Measurements from ENCODE around the gene CUBN. TPM values are rescaled to one million over a fixed set of nuclear protein-coding genes. Genes with fewer than 3 reads are reported as not detected.

Gene CUBN
- total RNA-seq, 1 experiment from 2014 or later: 0.46 TPM

DNA sequence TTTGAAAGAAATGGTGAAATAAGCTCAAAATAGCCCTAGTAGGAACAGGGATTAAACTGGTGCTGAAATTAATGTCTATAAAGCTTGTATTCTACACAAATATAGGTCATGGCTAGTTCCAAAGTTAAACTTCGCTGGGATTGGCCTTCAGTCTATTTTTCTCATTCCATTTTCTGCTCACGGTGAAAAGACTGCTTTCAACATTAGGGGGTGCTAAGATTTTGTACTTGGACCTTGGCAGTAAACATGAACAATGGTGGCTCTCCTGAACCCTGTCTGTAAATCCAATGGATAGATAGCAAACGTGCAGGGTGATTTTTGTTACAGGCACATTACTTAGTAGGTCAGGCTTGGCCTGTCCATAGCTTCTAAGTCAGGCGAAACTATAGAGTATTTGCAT, 276.4 kb downstream of the CUBN start:
- Mint-ChIP-seq H3K27ac (no peak overlapping the region), H3K36me3 (no peaks in the 10 kb centered on the region), H3K4me3 (no peak overlapping the region), H3K27me3 (ENCODE audit: low read depth) (no peaks in the 10 kb centered on the region), H3K9me3 (no peaks in the 10 kb centered on the region), H3K4me1 (peaks cover 52% of the 10 kb centered on the region)
- ATAC-seq (no peak), DNase-seq (ENCODE audit: low spot score) (no peak)
- POLR2A ChIA-PET: no interaction called here
- TF ChIP-seq, protein P1, sequence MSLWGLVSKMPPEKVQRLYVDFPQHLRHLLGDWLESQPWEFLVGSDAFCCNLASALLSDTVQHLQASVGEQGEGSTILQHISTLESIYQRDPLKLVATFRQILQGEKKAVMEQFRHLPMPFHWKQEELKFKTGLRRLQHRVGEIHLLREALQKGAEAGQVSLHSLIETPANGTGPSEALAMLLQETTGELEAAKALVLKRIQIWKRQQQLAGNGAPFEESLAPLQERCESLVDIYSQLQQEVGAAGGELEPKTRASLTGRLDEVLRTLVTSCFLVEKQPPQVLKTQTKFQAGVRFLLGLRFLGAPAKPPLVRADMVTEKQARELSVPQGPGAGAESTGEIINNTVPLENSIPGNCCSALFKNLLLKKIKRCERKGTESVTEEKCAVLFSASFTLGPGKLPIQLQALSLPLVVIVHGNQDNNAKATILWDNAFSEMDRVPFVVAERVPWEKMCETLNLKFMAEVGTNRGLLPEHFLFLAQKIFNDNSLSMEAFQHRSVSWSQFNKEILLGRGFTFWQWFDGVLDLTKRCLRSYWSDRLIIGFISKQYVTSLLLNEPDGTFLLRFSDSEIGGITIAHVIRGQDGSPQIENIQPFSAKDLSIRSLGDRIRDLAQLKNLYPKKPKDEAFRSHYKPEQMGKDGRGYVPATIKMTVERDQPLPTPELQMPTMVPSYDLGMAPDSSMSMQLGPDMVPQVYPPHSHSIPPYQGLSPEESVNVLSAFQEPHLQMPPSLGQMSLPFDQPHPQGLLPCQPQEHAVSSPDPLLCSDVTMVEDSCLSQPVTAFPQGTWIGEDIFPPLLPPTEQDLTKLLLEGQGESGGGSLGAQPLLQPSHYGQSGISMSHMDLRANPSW (CRISPR knock-in tag; conservative IDR thresholded peaks at IDR 0.05; ENCODE audit: low read depth): no peak
- no peak for TF ChIP-seq TCF7 (CRISPR knock-in tag; IDR thresholded peaks at IDR 0.05; ENCODE audit: low read depth)
- TF ChIP-seq MYBL2 (CRISPR knock-in tag; IDR thresholded peaks at IDR 0.05): no peak
- TF ChIP-seq, protein P2, sequence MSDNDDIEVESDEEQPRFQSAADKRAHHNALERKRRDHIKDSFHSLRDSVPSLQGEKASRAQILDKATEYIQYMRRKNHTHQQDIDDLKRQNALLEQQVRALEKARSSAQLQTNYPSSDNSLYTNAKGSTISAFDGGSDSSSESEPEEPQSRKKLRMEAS (CRISPR knock-in tag; IDR thresholded peaks at IDR 0.05): no peak
- no peak for TF ChIP-seq CREM (CRISPR knock-in tag; IDR thresholded peaks at IDR 0.05)
- no peak for TF ChIP-seq ELF4 (CRISPR knock-in tag; IDR thresholded peaks at IDR 0.05; ENCODE audit: low read depth)
- TF ChIP-seq, protein P3, sequence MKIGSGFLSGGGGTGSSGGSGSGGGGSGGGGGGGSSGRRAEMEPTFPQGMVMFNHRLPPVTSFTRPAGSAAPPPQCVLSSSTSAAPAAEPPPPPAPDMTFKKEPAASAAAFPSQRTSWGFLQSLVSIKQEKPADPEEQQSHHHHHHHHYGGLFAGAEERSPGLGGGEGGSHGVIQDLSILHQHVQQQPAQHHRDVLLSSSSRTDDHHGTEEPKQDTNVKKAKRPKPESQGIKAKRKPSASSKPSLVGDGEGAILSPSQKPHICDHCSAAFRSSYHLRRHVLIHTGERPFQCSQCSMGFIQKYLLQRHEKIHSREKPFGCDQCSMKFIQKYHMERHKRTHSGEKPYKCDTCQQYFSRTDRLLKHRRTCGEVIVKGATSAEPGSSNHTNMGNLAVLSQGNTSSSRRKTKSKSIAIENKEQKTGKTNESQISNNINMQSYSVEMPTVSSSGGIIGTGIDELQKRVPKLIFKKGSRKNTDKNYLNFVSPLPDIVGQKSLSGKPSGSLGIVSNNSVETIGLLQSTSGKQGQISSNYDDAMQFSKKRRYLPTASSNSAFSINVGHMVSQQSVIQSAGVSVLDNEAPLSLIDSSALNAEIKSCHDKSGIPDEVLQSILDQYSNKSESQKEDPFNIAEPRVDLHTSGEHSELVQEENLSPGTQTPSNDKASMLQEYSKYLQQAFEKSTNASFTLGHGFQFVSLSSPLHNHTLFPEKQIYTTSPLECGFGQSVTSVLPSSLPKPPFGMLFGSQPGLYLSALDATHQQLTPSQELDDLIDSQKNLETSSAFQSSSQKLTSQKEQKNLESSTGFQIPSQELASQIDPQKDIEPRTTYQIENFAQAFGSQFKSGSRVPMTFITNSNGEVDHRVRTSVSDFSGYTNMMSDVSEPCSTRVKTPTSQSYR (CRISPR knock-in tag; IDR thresholded peaks at IDR 0.05): no peak
- no peak for TF ChIP-seq ZBTB21 (CRISPR knock-in tag; IDR thresholded peaks at IDR 0.05; ENCODE audit: borderline replicate concordance)
- TF ChIP-seq ZNF219 (CRISPR knock-in tag; IDR thresholded peaks at IDR 0.05; ENCODE audit: borderline replicate concordance): no peak
- no peak for TF ChIP-seq ZNF138 (CRISPR knock-in tag; conservative IDR thresholded peaks at IDR 0.05)
- TF ChIP-seq, protein P4, sequence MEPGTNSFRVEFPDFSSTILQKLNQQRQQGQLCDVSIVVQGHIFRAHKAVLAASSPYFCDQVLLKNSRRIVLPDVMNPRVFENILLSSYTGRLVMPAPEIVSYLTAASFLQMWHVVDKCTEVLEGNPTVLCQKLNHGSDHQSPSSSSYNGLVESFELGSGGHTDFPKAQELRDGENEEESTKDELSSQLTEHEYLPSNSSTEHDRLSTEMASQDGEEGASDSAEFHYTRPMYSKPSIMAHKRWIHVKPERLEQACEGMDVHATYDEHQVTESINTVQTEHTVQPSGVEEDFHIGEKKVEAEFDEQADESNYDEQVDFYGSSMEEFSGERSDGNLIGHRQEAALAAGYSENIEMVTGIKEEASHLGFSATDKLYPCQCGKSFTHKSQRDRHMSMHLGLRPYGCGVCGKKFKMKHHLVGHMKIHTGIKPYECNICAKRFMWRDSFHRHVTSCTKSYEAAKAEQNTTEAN (CRISPR knock-in tag; IDR thresholded peaks at IDR 0.05): no peak
- TF ChIP-seq NR3C1 (CRISPR knock-in tag; conservative IDR thresholded peaks at IDR 0.05; ENCODE audit: low read depth): no peak
- no peak for TF ChIP-seq ZNF232 (CRISPR knock-in tag; IDR thresholded peaks at IDR 0.05)
- TF ChIP-seq, protein P5, sequence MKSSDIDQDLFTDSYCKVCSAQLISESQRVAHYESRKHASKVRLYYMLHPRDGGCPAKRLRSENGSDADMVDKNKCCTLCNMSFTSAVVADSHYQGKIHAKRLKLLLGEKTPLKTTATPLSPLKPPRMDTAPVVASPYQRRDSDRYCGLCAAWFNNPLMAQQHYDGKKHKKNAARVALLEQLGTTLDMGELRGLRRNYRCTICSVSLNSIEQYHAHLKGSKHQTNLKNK (CRISPR knock-in tag; IDR thresholded peaks at IDR 0.05): no peak
- TF ChIP-seq SP1 (CRISPR knock-in tag; conservative IDR thresholded peaks at IDR 0.05): no peak
- TF ChIP-seq ZNF416 (CRISPR knock-in tag; IDR thresholded peaks at IDR 0.05): no peak
- TF ChIP-seq, protein P6, sequence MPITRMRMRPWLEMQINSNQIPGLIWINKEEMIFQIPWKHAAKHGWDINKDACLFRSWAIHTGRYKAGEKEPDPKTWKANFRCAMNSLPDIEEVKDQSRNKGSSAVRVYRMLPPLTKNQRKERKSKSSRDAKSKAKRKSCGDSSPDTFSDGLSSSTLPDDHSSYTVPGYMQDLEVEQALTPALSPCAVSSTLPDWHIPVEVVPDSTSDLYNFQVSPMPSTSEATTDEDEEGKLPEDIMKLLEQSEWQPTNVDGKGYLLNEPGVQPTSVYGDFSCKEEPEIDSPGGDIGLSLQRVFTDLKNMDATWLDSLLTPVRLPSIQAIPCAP (CRISPR knock-in tag; IDR thresholded peaks at IDR 0.05): no peak
- no peak for TF ChIP-seq CREB1 (CRISPR knock-in tag; IDR thresholded peaks at IDR 0.05)
- TF ChIP-seq FOXP1 (CRISPR knock-in tag; IDR thresholded peaks at IDR 0.05; ENCODE audit: borderline replicate concordance): no peak
- CTCF ChIA-PET: interaction anchor here (0.6 kb wide), 1 partner anchor 442 kb away, joined by 3 read pairs; no protein-coding TSS in a partner anchor

Measured in WTC11 (cell line).